GM10266 (cell line): ENCODE results near the gene PPP3CA.

Experiments
- DNase-seq: peaks from one replicate; pipeline ENCODE4 v3.0.0; 2012; ENCODE audit errors: extremely low spot score
- TF ChIP-seq, protein P1 (sequence below): IDR thresholded peaks from 2 replicates; pipeline ENCODE4 v1.5.1; 2012; ENCODE audit warnings: mild to moderate bottlenecking, low read depth; ENCODE audit not compliant: control insufficient read depth, insufficient read depth; ENCODE audit errors: missing control alignments

The PPP3CA gene

DNA sequence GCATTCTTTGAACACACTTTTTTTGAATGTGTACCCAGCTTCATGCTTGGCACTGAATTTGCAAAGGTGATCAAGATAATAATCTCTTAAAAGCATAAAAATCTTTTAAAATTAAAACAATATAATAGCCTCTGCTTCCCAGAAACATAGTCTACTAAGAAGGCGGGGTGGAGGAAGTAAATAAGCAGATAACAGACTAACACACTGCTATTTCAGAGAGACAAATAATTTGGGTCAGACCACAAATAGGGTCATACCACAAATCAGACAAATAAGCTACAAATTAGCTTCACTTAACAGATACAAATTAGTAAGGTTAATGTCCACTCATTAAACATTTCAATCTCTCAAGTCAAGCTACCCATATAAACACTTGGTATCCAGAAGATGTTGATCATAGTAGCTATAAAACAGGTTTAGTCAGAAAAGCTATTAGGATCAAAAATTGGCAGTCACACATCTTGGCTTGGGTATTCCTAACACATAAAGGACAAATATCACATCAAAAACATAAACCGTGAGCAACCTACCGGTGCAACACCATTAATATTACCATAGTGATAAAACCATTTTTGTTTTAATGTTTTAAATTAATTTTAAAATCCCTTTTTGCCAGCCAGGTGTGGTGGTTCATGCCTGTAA lies 47.3 kb downstream of the PPP3CA start:
- TF ChIP-seq, protein P1, sequence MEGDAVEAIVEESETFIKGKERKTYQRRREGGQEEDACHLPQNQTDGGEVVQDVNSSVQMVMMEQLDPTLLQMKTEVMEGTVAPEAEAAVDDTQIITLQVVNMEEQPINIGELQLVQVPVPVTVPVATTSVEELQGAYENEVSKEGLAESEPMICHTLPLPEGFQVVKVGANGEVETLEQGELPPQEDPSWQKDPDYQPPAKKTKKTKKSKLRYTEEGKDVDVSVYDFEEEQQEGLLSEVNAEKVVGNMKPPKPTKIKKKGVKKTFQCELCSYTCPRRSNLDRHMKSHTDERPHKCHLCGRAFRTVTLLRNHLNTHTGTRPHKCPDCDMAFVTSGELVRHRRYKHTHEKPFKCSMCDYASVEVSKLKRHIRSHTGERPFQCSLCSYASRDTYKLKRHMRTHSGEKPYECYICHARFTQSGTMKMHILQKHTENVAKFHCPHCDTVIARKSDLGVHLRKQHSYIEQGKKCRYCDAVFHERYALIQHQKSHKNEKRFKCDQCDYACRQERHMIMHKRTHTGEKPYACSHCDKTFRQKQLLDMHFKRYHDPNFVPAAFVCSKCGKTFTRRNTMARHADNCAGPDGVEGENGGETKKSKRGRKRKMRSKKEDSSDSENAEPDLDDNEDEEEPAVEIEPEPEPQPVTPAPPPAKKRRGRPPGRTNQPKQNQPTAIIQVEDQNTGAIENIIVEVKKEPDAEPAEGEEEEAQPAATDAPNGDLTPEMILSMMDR = no peak
- DNase-seq = no peak

DNA sequence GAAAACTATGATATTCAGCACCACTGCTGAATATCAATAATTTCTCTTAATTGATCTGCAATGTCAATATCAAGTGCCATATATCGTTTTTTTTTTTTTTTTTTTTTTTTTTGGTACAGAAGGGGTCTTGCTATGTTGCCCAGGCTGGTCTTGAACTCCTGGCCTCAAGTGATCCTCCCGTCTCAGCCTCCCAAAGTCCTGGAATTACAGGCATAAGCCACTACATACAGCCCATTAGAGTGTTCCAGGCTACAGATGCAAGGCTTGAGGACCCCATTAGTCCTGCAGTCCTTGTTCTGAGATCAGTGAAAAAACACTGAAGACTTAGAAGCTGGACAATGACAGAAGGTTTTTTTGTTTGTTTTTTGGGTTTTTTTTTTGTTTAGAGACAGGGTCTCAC lies 48.3 kb downstream of the PPP3CA start:
- TF ChIP-seq, protein P1 = no peak
- DNase-seq = no peak

DNA sequence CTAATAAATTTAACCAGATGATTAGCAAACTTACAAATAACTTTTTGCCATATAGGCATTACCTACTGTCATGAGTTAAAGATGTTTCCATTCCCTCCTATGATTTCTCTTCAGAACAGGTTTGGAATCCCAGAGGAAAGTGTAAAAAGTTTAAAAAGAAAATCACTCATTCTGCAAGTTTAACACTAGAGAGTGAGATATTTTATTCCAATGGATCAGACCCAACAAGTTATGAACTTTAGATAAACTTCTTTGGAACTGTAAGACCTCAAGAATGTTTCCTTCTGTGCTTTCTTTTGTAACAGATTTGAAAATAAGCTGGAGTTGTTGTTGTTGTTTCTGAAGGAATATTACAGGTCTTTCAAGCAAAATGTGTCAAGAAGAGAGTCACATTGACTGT lies 51.6 kb downstream of the PPP3CA start:
- DNase-seq = no peak
- TF ChIP-seq, protein P1 = no peak

DNA sequence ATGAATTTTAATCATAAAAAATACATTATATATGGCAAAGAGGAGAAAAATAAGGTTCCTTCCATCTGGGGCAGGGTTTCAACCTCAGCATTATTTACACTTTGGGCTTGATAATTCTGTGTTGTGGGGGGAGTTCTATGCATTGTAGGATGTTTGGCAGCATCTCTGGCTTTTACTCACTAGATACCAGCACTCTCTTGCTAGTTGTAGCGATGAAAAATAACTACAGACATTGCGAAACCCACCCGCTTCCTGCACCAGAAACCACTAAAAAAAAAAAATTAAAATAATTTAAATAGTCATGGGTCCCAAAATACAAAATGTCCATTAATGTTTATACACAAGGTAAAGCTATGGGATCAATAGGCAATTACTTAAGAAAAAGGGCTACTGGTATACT lies 52.7 kb downstream of the PPP3CA start:
- TF ChIP-seq, protein P1 = no peak
- no peak for DNase-seq

DNA sequence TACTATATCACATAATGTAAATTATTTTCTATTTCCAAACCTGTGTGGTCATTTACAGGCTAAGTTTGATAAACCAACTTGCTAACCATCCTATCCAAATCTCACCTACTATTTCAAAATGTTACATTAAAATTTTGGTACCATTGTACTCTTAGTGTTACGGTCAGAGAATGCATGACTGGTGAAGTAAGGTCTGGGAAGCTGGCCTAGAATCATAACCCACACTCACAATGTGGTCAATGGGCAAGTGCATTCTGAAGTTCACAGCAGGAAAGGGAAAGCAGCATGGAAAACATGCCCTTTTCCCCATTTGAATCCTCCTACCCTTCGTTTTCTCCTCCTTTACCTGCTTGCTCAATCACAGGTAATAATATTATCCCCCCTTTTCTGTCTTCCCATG lies 54.4 kb downstream of the PPP3CA start:
- TF ChIP-seq, protein P1 = no peak

DNA sequence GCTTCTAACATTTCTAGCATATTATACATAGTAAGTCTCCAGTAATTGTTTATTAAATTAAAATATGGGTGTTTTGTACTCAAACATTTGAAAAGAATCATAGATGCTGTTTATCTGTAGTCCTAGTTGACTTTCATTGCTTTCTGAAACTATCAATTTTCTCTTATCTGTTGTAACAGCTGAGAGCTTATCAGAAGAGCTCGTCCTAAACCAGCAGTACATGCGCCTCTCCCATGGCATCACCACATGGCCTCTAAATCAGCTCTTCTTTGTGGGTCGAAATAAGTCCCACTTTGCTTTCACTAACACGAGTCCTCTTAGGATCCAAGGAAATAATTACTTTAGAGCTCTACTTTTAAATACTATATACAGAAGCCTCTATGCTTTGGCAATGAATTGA lies 55.1 kb downstream of the PPP3CA start:
- TF ChIP-seq, protein P1 = no peak
- DNase-seq = no peak

More for the DNA sequence above, 54.4 kb downstream of the PPP3CA start:
- DNase-seq = no peak

DNA sequence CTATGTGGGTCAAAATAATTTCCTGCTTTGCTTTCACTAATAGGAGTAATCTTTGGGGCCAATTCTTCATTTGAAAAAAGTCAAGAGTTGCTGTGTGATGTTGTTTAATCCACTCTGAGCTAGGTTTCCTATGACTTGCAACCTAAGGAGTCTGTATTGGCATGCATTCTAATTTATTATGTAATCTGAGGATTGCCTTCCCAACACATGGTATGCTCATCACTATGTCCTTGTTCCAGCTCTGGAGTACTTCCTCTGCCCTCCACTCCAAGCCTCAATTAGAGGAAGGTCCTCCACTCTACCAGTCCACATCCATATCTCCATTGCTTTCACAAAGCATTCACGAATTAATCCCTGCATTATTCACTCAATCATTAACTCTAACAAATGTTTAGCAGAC lies 56.1 kb downstream of the PPP3CA start:
- DNase-seq = no peak
- TF ChIP-seq, protein P1 = no peak
